NT2/D1 (cell line): ENCODE results near the gene LETM1.

Source experiments
- SUZ12 ChIP-seq: IDR thresholded peaks from 2 replicates; pipeline ENCODE4 v1.6.1; 2011; ENCODE audit not compliant: insufficient read length, insufficient read depth; ENCODE audit errors: extremely low read depth
- ZNF274 ChIP-seq: IDR thresholded peaks from 2 replicates; pipeline ENCODE4 v1.6.1; 2011; ENCODE audit warnings: mild to moderate bottlenecking, low read depth, low read length

- TF ChIP-seq SUZ12: no peak
- TF ChIP-seq ZNF274: no peak
Observed at GRCh38 chr4:1902243-1902642, 46.3 kb upstream of the LETM1 start.
